Measurements from ENCODE around the gene IQSEC1. TPM values are rescaled to one million over a fixed set of nuclear protein-coding genes. Genes with fewer than 3 reads are reported as not detected.

The IQSEC1 gene
- polyA plus RNA-seq, 2 of the 4 experiments (the other 2 are of a cell fraction), result 3.7 to 10.7 TPM

- TF ChIP-seq, protein P1, sequence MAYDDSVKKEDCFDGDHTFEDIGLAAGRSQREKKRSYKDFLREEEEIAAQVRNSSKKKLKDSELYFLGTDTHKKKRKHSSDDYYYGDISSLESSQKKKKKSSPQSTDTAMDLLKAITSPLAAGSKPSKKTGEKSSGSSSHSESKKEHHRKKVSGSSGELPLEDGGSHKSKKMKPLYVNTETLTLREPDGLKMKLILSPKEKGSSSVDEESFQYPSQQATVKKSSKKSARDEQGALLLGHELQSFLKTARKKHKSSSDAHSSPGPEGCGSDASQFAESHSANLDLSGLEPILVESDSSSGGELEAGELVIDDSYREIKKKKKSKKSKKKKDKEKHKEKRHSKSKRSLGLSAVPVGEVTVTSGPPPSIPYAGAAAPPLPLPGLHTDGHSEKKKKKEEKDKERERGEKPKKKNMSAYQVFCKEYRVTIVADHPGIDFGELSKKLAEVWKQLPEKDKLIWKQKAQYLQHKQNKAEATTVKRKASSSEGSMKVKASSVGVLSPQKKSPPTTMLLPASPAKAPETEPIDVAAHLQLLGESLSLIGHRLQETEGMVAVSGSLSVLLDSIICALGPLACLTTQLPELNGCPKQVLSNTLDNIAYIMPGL (CRISPR knock-in tag; IDR thresholded peaks at IDR 0.05; ENCODE audit: borderline replicate concordance), result no peak
- TF ChIP-seq CHD4 (IDR thresholded peaks at IDR 0.05; ENCODE audit: borderline replicate concordance), result no peak
- no peak for TF ChIP-seq ZFP36 (IDR thresholded peaks at IDR 0.05; ENCODE audit: borderline replicate concordance, partially characterized antibody)
- no peak for TF ChIP-seq RARB (CRISPR knock-in tag; IDR thresholded peaks at IDR 0.05)
Measured at GRCh38 chr3:12967606-12968351, 105.5 kb downstream of the IQSEC1 start (continued).

DNA sequence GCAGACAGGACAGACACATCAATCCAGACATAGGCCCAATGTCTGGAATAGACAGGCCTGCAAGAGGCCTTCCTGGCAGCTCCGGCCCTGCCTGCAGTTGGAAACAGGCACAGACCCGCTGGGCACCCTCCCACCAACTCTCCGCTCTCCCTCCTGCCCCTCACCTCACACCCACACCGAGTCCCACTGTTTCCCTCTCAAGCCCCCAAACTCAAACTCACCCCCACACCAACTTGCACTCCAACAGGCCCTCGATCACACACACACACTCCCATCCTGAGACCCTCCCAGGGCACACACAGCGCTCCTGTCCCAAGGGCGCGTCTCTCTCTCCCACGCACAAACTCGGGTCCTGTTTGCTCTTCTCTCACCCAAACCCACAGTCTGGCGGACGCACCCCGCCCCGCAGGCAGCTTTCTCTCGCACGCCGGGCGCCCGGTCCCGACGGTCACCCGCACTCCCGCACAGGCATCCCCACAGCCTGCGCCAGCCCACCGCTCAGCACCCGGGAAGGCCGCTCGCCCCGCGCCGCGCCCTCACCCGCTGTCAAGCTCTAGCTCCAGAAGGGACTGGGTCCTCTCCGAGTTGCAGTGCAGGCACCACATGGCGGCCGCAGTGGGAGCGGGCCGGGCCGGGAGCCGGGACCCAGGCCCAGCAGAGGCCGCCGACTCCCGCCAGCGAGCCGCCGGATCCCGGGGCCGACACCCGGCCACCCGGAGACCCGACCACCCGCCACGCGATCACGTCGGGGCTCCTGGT lies 106.2 kb downstream of the IQSEC1 start:
- peak overlapping the region; percentile 75 for H3K4me3 ChIP-seq
- no peak for FAIRE-seq
- DNase-seq (ENCODE audit: low read depth in 1 of 2, low spot score in 1 of 2), result peak in 1 of 2 experiments; percentile 50
- peaks cover 25% of the 10 kb centered on the region for H3K4me1 ChIP-seq
- H3K4me2 ChIP-seq, result peak overlapping the region; percentile 95
- H3K9me3 ChIP-seq, result no peaks in the 10 kb centered on the region
- CTCF ChIA-PET, result interaction anchor here (0.8 to 4.8 kb wide), 6 partner anchors 10 to 125 kb away, joined by 3 to 35 read pairs (median 4); no protein-coding TSS in a partner anchor
- peak; percentile 55 to 56 for ATAC-seq
- TF ChIP-seq PHF8 (IDR thresholded peaks at IDR 0.05; ENCODE audit: borderline replicate concordance, low read depth) (peak; percentile 42; the same call in 1 of the 2 replicates), HOXA7 (CRISPR knock-in tag; IDR thresholded peaks at IDR 0.05) (no peak), RARB (CRISPR knock-in tag; IDR thresholded peaks at IDR 0.05) (no peak), NR3C1 (IDR thresholded peaks at IDR 0.05) (no peak), HES2 (IDR thresholded peaks at IDR 0.05) (no peak), SREBF2 (IDR thresholded peaks at IDR 0.05) (no peak), JUN (IDR thresholded peaks at IDR 0.05) (0 out of 5 replicates have a peak, but pooled peaks of 1 of the 2 experiments have one; percentile 49)
- TF ChIP-seq, protein P2, sequence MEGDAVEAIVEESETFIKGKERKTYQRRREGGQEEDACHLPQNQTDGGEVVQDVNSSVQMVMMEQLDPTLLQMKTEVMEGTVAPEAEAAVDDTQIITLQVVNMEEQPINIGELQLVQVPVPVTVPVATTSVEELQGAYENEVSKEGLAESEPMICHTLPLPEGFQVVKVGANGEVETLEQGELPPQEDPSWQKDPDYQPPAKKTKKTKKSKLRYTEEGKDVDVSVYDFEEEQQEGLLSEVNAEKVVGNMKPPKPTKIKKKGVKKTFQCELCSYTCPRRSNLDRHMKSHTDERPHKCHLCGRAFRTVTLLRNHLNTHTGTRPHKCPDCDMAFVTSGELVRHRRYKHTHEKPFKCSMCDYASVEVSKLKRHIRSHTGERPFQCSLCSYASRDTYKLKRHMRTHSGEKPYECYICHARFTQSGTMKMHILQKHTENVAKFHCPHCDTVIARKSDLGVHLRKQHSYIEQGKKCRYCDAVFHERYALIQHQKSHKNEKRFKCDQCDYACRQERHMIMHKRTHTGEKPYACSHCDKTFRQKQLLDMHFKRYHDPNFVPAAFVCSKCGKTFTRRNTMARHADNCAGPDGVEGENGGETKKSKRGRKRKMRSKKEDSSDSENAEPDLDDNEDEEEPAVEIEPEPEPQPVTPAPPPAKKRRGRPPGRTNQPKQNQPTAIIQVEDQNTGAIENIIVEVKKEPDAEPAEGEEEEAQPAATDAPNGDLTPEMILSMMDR (IDR thresholded peaks at IDR 0.05), result no peak
- 24% methylated on average over 19 of the region's 56 CpGs for WGBS (ENCODE audit: missing lambda C conversion rate)
- POLR2A ChIA-PET, result interaction anchor here (0.8 to 1.5 kb wide), 3 partner anchors 13 to 125 kb away, joined by 3 to 5 read pairs (median 3); partner anchors contain the start of gene RPL32
- peak overlapping the region; percentile 82 to 93 for H3K27ac ChIP-seq

GRCh38 chr3:12965999-12966846 lies 107.0 kb downstream of the IQSEC1 start:
- DNase-seq (ENCODE audit: low read depth in 1 of 2, low spot score in 1 of 2), result no peak
- ChIA-PET POLR2A (interaction anchor here (1.5 kb wide), 1 partner anchor 124 kb away, joined by 5 read pairs; the partner anchor contains the start of gene RPL32), CTCF (interaction anchor here (0.8 to 4.8 kb wide), 8 partner anchors 9 to 487 kb away, joined by 3 to 35 read pairs (median 4); no protein-coding TSS in a partner anchor)
- ATAC-seq, result peak in 1 of 2 experiments; percentile 6; a peak in 3 of 6 replicates
- no peak for FAIRE-seq
- peak overlapping the region; percentile 82 to 93 for H3K27ac ChIP-seq
- peaks cover 25% of the 10 kb centered on the region for H3K4me1 ChIP-seq
- H3K4me3 ChIP-seq, result peak overlapping the region; percentile 75
- 82% methylated on average over 9 of the region's 11 CpGs for WGBS (ENCODE audit: missing lambda C conversion rate)
- no peaks in the 10 kb centered on the region for H3K9me3 ChIP-seq
- H3K4me2 ChIP-seq, result peak overlapping the region; percentile 95
- TF ChIP-seq, protein P3, sequence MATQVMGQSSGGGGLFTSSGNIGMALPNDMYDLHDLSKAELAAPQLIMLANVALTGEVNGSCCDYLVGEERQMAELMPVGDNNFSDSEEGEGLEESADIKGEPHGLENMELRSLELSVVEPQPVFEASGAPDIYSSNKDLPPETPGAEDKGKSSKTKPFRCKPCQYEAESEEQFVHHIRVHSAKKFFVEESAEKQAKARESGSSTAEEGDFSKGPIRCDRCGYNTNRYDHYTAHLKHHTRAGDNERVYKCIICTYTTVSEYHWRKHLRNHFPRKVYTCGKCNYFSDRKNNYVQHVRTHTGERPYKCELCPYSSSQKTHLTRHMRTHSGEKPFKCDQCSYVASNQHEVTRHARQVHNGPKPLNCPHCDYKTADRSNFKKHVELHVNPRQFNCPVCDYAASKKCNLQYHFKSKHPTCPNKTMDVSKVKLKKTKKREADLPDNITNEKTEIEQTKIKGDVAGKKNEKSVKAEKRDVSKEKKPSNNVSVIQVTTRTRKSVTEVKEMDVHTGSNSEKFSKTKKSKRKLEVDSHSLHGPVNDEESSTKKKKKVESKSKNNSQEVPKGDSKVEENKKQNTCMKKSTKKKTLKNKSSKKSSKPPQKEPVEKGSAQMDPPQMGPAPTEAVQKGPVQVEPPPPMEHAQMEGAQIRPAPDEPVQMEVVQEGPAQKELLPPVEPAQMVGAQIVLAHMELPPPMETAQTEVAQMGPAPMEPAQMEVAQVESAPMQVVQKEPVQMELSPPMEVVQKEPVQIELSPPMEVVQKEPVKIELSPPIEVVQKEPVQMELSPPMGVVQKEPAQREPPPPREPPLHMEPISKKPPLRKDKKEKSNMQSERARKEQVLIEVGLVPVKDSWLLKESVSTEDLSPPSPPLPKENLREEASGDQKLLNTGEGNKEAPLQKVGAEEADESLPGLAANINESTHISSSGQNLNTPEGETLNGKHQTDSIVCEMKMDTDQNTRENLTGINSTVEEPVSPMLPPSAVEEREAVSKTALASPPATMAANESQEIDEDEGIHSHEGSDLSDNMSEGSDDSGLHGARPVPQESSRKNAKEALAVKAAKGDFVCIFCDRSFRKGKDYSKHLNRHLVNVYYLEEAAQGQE (IDR thresholded peaks at IDR 0.05), result no peak
- TF ChIP-seq SMC3 (IDR thresholded peaks at IDR 0.05) (no peak), FOSL2 (IDR thresholded peaks at IDR 0.05) (no peak), FOSL2 (CRISPR knock-in tag; IDR thresholded peaks at IDR 0.05) (no peak), JUNB (IDR thresholded peaks at IDR 0.05) (no peak), BHLHE40 (IDR thresholded peaks at IDR 0.05; ENCODE audit: low read depth, low read length) (no peak), E2F6 (IDR thresholded peaks at IDR 0.05; ENCODE audit: borderline replicate concordance, low read depth) (no peak), HOXB5 (CRISPR knock-in tag; IDR thresholded peaks at IDR 0.05) (no peak)

Data from A549 (cell line).